ENCODE results near the gene FBXL19. TPM values are rescaled to one million over a fixed set of nuclear protein-coding genes. Genes with fewer than 3 reads are reported as not detected.

FBXL19 gene
- total RNA-seq, 1 experiment from 2014 or later: 84.3 TPM

- TF ChIP-seq AFF4 (CRISPR knock-in tag; IDR thresholded peaks at IDR 0.05; ENCODE audit: borderline replicate concordance): no peak
- no peak for TF ChIP-seq ZNF121 (CRISPR knock-in tag; IDR thresholded peaks at IDR 0.05)
- TF ChIP-seq TEAD4 (CRISPR knock-in tag; IDR thresholded peaks at IDR 0.05): no peak
- TF ChIP-seq ZBTB21 (CRISPR knock-in tag; IDR thresholded peaks at IDR 0.05; ENCODE audit: borderline replicate concordance): no peak
- no peak for TF ChIP-seq ESRRA (CRISPR knock-in tag; IDR thresholded peaks at IDR 0.05; ENCODE audit: borderline replicate concordance)
- TF ChIP-seq ZMAT4 (CRISPR knock-in tag; IDR thresholded peaks at IDR 0.05): no peak
- TF ChIP-seq TEAD1 (CRISPR knock-in tag; IDR thresholded peaks at IDR 0.05): no peak
- no peak for TF ChIP-seq NFE2L1 (CRISPR knock-in tag; IDR thresholded peaks at IDR 0.05)
- TF ChIP-seq OVOL2 (CRISPR knock-in tag; IDR thresholded peaks at IDR 0.05; ENCODE audit: borderline replicate concordance): no peak
- no peak for TF ChIP-seq IRF1 (CRISPR knock-in tag; IDR thresholded peaks at IDR 0.05)
- no peak for TF ChIP-seq ZNF671 (CRISPR knock-in tag; IDR thresholded peaks at IDR 0.05)
- TF ChIP-seq ZNF532 (CRISPR knock-in tag; IDR thresholded peaks at IDR 0.05; ENCODE audit: borderline replicate concordance): no peak
- TF ChIP-seq CTCF (IDR thresholded peaks at IDR 0.05): peak; percentile 97
- TF ChIP-seq GABPB1 (CRISPR knock-in tag; IDR thresholded peaks at IDR 0.05): 0 out of 2 replicates have a peak, but pooled peaks have one; percentile 35
- TF ChIP-seq NFYB (CRISPR knock-in tag; conservative IDR thresholded peaks at IDR 0.05; ENCODE audit: low read depth): no peak
Observed at GRCh38 chr16:30984669-30985400, 61.5 kb downstream of the FBXL19 start, which contains the start of gene HSD3B7 (continued).

Data from WTC11 (cell line).